A673 (cell line): Measurements from ENCODE around the gene ADGRA1.

Experiments
- EZH2 ChIP-seq: fragments of 200-600 bp; sonication (generic); IDR thresholded peaks from 2 replicates; pipeline ENCODE4 v1.6.1; 2017; ENCODE audit warnings: borderline replicate concordance, low read depth, mild to moderate bottlenecking, mixed read lengths, antibody characterized with exemption, low read length; ENCODE audit not compliant: poor library complexity, severe bottlenecking
- TF ChIP-seq, protein P1 (sequence below): fragments of 300-800, 200-600 bp; sonication (generic); conservative IDR thresholded peaks from 2 replicates; pipeline ENCODE4 v1.5.1; 2017; ENCODE audit warnings: low read depth, mild to moderate bottlenecking, antibody characterized with exemption, low read length, moderate library complexity, mixed read lengths

DNA sequence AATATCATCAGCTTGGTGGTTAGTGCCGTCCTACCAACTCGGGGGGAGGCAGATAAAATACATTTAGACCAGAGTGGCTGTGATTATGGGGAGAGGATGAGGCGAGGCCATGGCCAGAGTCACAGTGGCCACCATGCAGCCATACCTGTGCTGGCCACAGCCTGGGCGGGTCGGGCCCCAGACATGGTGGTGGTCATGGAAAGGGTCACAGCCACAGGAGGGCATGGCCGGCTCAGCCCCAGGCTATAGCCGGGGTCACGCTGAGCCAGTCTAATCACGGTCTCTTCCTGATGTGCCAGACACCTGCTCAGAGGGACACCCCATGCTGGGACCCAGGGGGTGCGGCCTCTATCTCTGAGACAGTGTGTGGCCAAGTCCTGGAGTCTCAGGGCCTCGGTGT is 10.2 kb downstream of the ADGRA1 start:
- TF ChIP-seq, protein P1, sequence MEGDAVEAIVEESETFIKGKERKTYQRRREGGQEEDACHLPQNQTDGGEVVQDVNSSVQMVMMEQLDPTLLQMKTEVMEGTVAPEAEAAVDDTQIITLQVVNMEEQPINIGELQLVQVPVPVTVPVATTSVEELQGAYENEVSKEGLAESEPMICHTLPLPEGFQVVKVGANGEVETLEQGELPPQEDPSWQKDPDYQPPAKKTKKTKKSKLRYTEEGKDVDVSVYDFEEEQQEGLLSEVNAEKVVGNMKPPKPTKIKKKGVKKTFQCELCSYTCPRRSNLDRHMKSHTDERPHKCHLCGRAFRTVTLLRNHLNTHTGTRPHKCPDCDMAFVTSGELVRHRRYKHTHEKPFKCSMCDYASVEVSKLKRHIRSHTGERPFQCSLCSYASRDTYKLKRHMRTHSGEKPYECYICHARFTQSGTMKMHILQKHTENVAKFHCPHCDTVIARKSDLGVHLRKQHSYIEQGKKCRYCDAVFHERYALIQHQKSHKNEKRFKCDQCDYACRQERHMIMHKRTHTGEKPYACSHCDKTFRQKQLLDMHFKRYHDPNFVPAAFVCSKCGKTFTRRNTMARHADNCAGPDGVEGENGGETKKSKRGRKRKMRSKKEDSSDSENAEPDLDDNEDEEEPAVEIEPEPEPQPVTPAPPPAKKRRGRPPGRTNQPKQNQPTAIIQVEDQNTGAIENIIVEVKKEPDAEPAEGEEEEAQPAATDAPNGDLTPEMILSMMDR: no peak
- no peak for TF ChIP-seq EZH2
